GM21717 (cell line): ENCODE data around the gene SLC9B2.
"Not testable (repeated sequence)": the region's sequence is repeated elsewhere in the genome, so short reads cannot be mapped to it uniquely, and the experiment has no call there.

Experiments used
- ATAC-seq: cut with Tn5 transposase; IDR thresholded peaks from one replicate; pipeline ENCODE4 v1.9.1; 2021; ENCODE audit warnings: mild to moderate bottlenecking, moderate library complexity; ENCODE audit not compliant: unreplicated experiment

SLC9B2 gene

DNA sequence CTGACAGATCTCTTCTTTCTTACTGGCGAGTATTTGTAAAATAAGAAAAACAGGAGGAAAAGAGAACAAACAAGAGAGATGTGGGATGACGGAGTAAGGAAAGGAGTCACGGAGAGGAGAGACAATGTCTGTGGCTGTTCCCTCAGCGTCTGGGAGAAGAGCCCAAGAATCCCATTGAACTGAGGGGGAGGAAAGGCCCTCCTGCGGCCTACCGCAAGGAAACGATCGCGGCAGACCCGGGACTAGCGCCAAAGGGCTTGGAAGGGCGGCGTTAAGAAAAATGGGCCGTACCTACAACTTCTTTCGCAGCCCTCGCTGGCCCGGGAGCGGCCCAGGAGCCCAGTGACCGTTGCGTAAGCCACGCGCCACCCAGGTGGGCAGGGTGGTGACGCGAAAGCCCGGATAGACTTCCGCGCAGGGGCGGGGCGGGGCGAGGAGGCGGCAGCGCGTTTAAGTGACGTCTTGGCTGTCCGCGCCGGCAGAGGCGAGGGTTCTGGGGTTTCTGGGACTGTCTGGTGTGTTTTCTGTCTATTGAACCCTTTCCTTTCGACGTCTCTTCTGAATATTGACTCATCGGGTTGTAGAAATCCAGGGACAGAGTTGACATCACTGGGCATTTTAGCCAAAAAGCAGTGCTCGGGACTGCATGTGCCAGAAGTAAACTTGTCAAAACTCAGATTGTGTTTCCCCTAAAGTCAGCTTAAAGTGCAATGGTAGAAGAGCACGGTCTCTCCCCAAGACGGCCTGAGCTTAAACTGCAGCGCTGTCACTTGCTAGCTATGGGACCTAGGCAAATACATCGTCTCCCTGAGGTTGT is 57.0 kb downstream of the SLC9B2 start, which contains the start of gene SLC9B1:
TSS of gene SLC9B1 (minus strand) at position 398 of the 817 bp plus-strand sequence. CDS start 27,994 bp downstream, outside the sequence.
- peak; percentile 98 for ATAC-seq

DNA sequence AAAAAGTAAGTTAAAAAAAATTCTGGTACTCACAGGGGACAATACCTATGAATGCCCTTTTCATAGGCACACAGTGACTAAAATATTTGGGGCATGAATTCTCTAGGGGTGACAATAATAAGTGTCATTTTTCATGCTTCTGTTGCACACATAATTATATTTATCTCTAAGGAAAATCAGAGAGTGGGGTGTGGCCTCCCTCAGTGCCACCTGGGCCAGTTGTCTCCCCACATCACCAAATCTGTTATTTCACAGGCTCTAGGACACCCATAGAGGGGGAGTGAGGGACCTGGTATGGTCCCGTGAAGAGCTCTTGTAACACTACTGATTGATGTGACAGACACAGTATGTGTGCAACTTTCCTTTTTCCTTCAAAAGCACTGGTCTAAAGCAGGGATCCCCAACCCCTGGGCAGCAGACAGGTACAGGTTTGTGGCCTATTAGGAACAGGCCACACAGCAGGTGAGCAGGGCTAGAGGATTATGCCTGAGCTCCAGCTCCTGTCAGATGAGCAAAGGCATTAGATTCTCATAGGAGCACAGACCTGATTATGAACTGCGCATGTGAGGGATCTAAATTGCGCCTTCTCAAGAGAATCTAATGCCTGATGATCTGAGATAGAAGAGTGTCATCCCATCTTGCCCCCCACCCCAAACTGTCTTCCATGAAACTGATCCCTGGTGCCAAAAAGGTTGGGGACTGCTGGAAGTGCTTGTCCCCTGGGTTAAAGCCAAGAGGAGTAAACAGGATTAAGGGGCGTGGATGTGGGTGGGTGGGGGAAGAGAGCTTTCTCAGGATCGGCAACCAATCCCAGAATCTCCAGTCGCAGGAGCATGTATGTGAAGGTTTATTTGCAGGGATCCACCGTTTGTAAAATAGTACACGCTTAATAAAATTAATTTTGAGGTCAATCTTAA is 57.9 kb downstream of the SLC9B2 start:
- ATAC-seq = no peak

DNA sequence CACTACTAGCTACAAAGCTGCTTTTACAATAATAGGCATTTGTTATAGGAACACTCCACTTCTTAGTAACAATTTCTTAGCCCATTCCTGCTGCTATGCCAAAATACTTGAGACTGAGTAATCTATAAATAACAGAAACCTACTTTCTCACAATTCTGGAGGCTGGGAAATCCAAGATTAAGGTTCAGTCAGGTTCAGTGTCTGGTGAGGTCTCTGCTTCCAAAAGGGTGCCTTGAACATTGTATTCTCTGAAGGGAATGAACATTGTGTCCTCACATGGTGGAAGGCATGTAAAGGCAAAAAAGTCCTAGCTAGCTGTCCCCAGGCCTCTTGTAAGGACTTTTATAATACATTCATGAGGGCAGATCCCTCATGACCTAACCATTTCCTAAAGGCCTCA is 64.0 kb downstream of the SLC9B2 start:
- ATAC-seq = no peak

DNA sequence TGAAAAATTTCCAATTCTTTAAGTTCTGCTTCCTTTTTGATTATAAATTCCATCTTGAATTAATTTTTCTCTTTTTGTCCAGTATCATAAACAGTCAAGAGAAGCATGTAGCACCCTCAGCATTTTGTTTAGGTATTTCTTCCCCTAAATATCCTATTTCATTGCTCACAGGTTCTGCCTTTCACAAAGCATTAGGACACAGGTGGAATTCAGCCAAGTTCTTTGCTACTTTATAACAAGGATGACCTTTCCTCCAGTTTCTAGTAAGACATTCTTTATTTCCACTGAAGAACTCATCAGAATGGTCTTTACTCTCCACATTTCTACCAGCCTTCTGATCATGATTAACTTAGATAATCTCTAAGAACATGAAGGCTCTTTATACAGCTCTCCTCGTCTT is 64.5 kb downstream of the SLC9B2 start:
- ATAC-seq = no peak

DNA sequence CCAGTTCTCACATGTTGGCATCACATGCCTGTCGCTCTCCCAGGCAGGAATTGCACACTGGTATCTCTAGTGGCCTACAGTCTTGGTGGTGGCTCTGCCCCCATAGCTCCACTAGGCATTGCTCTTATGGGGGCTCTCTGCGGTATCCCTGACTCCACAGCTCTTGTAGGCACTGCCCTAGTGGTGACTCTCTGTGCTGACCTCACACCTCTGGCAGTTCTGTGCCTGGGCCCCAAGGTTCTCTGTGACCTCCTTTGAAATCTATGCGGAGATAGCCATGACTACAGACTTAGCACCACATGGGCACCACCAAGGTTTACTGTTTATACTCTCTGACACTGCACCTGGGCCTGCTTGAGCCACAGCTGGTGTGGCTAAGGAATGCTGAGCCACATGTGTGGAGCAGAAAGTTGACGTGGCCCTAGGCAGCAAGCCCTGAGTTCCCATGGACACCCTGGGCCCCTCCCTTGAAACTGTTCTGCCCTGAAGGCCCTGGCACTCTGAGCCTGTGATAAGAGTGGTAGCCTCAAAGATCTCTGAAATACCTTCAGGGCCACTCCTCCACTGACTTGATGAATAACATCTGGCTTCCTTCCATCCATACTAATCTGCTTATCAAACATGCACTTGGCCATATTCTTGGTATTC is 65.1 kb downstream of the SLC9B2 start:
- ATAC-seq = no peak

DNA sequence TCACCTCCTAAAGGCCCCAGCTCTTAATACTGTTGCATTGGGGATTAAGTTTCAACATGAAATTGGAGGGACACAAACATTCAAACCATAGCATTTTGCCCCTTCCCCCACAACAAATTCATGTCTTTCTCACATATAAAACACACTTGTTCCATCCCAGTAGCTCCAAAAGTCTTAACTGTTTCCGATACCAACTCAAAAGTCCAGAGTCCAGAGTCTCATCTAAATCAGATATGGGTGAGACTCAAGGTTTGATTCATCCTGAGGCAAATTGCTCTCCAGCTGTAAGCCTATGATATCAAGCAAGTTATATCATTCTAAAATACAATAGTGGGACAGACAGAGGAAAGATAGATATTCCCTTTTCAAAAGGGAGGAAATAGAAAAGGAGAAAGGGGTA is 65.8 kb downstream of the SLC9B2 start:
- no peak for ATAC-seq

DNA sequence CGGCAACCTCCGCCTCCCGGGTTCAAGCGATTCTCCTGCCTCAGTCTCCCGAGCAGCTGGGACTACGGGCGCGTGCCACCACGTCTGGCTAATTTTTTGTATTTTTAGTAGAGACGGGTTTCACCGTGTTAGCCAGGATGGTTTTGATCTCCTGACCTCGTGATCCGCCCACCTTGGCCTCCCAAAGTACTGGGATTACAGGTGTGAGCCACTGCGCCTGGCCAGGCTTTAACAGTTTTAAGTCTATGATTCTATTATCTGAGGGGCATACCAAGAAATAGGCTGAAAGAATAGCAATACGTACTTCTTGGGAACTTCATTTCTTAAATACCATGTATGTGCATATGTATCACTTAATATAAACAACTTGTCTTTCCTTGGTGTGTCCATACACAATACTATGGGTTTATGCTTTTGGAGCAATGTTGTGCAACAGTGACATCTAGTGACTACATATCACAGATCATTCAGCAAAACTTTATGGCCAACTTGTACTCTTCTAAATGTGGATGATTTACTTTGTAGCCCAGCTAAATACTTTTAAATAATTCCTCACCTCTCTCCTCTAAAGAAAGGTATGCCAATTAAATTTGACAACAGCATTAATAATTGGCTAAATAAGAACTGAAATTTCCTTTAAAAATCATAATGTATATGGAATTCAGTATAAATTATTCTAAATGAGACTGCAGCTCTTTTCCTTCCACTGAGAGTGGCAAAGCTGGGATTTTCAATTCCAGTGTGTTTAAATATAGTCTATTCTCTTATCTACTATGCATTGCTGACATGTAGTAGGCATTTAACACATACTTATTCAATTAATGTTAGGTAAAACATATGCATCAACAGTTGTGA is 67.5 kb downstream of the SLC9B2 start:
- peak; percentile 77 for ATAC-seq

DNA sequence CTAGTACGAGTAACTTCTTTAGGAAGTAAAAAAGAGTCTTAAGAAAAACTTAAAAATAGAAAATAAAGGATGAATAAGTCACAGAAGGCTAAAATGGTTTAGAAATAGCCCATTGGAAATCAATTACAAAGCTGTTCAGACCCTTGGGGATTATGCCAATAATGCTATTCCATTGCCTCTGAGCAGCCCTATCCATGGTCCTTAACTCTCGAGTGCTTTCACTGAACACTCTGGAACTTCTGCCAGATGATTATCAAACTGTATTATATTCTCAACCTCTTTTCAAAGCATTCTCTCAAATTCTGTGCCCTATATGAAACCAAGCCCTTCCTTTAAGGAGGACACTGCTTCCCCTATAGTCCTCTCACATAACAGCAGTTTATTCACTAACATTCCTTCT is 74.0 kb downstream of the SLC9B2 start:
- no peak for ATAC-seq

DNA sequence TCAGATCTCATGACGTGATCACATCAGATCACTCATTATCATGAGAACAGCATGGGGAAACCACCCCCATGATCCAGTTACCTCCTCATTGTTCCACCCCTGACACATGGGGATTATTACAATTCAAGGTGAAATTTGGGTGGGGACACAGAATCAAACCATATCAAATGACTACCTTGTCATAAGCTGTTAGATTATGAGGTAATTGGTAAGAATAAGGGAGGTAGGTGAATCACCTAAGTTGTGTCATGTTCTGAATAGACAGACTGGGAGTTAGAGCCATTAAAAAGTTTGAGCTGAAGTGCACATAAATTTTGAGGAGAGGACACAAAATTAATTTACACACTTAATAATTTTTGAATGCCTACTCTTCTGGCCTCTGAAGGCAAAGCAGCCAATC is 81.8 kb downstream of the SLC9B2 start:
- ATAC-seq = no peak

DNA sequence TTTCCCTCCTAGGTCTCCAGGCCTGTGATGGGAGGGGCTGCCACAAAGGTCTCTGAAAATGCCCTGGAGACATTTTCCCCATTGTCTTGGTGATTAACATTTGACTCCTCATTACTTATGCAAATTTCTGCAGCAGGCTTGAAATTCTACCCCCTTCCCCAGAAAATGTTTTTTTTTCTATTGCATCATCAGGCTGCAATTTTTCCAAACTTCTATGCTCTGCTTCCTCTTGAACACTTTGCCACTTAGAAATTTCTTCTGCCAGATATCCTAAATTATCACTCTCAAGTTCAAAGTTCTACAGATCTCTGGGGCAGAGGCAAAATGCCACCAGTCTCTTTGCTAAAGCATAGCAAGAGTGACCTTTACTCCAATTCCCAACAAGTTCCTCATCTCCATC is 82.6 kb downstream of the SLC9B2 start:
- ATAC-seq = not testable (repeated sequence)

DNA sequence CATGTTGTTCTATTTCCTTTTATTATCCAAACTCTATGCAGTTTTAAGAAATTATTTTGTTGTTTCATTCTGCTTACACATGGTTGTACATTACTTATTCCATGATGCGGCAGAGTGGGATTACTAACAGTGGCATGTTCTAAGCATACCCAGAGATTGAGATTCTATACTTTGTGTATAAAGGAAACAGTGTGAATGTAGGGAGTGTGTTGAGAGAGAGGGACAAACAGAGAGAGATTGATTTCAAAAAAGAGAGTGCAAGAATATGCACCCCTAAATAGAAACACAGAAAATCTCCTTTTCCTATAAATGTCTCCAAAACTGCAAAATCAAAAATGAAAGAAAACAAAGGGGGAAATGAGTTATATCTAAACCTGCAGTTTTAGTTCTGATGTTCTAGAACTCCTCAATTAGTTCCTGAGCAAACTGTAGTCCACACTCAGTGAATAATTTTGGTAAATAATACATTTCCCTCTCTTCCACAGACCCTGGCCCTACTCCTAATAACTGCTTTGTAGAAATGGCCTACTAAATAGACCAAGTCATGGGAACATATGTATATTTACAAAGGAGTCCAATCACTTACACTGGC is 88.0 kb downstream of the SLC9B2 start:
- ATAC-seq = no peak

DNA sequence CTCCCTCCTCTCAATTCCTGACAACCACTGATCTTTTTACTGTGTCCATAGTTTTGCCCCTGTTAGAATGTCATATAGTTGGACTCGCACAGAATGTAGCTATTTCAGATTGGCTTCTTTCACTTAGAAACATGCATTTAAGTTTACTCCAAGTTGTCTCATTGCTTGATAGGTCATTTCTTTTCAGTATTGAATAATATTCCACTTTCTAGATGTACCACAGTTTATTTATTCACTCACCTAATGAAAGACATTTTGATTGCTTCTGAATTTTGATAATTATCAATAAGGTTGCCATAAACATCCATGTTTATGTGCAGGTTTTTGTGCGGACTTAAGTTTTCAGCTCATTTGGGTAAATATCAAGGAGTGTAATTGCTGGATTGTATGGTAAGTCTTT is 95.6 kb downstream of the SLC9B2 start:
- no peak for ATAC-seq
